CD14-positive monocyte (primary cell): ENCODE measurements around the gene FTHL17. TPM values are rescaled to one million over a fixed set of nuclear protein-coding genes. Genes with fewer than 3 reads are reported as not detected.

Source experiments
- DNase-seq, 3 donors: peaks; one replicate each; pipeline ENCODE4 v3.0.0-alpha.2; 2011 to 2022
- H2AFZ ChIP-seq: 2 replicates; pipeline ENCODE4 v1.6.0; 2012; ENCODE audit warnings: mild to moderate bottlenecking, low read depth, low read length, inconsistent platforms; ENCODE audit not compliant: insufficient read depth, poor library complexity, severe bottlenecking
- H3K27ac ChIP-seq, 2 donors: 1 replicate in 1 of 2; 2 replicates in 1 of 2; pipeline ENCODE4 v1.5.1; 2012 to 2013; ENCODE audit warnings: low read length in 2 of 2, control low read depth in 1 of 2, inconsistent platforms in 1 of 2, low read depth in 1 of 2, mild to moderate bottlenecking in 1 of 2
- H3K27me3 ChIP-seq, 2 donors: one replicate each; pipeline versions ENCODE4 v1.6.0 to v1.6.1; 2011 to 2013; ENCODE audit warnings: low read length in 2 of 2; ENCODE audit not compliant: control insufficient read depth in 2 of 2, insufficient read depth in 2 of 2
- H3K36me3 ChIP-seq, 2 donors: replicated peaks in 1 of 2; 1 replicate in 1 of 2; 2 replicates in 1 of 2; pipeline versions ENCODE4 v1.5.1 to v1.6.1; 2012 to 2013; ENCODE audit warnings: low read length in 2 of 2, control low read depth in 1 of 2, inconsistent platforms in 1 of 2, mild to moderate bottlenecking in 1 of 2; ENCODE audit not compliant: insufficient read depth in 2 of 2, control insufficient read depth in 1 of 2
- H3K4me1 ChIP-seq, 2 donors: 1 replicate in 1 of 2; 2 replicates in 1 of 2; pipeline versions ENCODE4 v1.5.1 to v1.6.1; 2012 to 2013; ENCODE audit warnings: low read length in 2 of 2, control low read depth in 1 of 2, inconsistent platforms in 1 of 2, mild to moderate bottlenecking in 1 of 2, moderate library complexity in 1 of 2; ENCODE audit not compliant: insufficient read depth in 2 of 2, control insufficient read depth in 1 of 2
- H3K4me2 ChIP-seq: replicated peaks from 2 replicates; pipeline ENCODE3; 2012; ENCODE audit warnings: low read length, moderate library complexity, mild to moderate bottlenecking; ENCODE audit not compliant: poor library complexity, severe bottlenecking; ENCODE audit errors: extremely low read depth
- H3K4me3 ChIP-seq, 3 experiments: fragments of 200-600 bp in 1 of 3; sonication (generic) in 1 of 3; replicated peaks in 1 of 3; 1 replicate in 2 of 3; 2 replicates in 1 of 3; pipeline ENCODE4 v1.5.1; 2011 to 2013; ENCODE audit warnings: low read length in 3 of 3, mild to moderate bottlenecking in 3 of 3, control low read depth in 2 of 3, low read depth in 2 of 3, inconsistent platforms in 1 of 3, moderate library complexity in 1 of 3
- H3K79me2 ChIP-seq: 2 replicates; pipeline ENCODE4 v1.6.0; 2012; ENCODE audit warnings: mild to moderate bottlenecking, control low read depth, inconsistent platforms, low read length, moderate library complexity; ENCODE audit not compliant: insufficient read depth
- H3K9ac ChIP-seq: 2 replicates; pipeline ENCODE4 v1.6.0; 2017; ENCODE audit warnings: low read length, mild to moderate bottlenecking; ENCODE audit not compliant: insufficient read depth, poor library complexity, severe bottlenecking
- H3K9me3 ChIP-seq, 2 donors: replicated peaks in 1 of 2; 1 replicate in 1 of 2; 2 replicates in 1 of 2; pipeline versions ENCODE4 v1.5.1 to v1.6.1; 2012 to 2013; ENCODE audit warnings: low read length in 2 of 2, control low read depth in 1 of 2; ENCODE audit not compliant: control insufficient read depth in 1 of 2, insufficient read depth in 1 of 2
- H4K20me1 ChIP-seq: 2 replicates; pipeline ENCODE4 v1.6.0; 2012; ENCODE audit warnings: mild to moderate bottlenecking, low read length, control low read depth, moderate library complexity; ENCODE audit not compliant: insufficient read depth
- H3K27ac Mint-ChIP-seq, 7 donors: one replicate each; pipeline ENCODE4 v1.8.0; 2020; ENCODE audit warnings: mild to moderate bottlenecking in 7 of 7, mixed read lengths in 7 of 7, moderate library complexity in 6 of 7, inconsistent platforms in 2 of 7
- H3K27me3 Mint-ChIP-seq, 3 donors: one replicate each; pipeline ENCODE4 v1.8.0; 2021 to 2022; ENCODE audit warnings: low read depth in 3 of 3, mild to moderate bottlenecking in 3 of 3, mixed read lengths in 3 of 3, moderate library complexity in 3 of 3, inconsistent platforms in 1 of 3
- H3K36me3 Mint-ChIP-seq, 2 donors: one replicate each; pipeline ENCODE4 v1.8.0; 2020; ENCODE audit warnings: mixed read lengths in 2 of 2, inconsistent platforms in 1 of 2, mild to moderate bottlenecking in 1 of 2
- H3K4me1 Mint-ChIP-seq: one replicate; pipeline ENCODE4 v1.8.0; 2020; ENCODE audit warnings: mild to moderate bottlenecking, mixed read lengths
- H3K4me3 Mint-ChIP-seq, 2 donors: one replicate each; pipeline ENCODE4 v1.8.0; 2020; ENCODE audit warnings: mild to moderate bottlenecking in 2 of 2, mixed read lengths in 2 of 2, moderate library complexity in 1 of 2
- H3K9me3 Mint-ChIP-seq, 7 donors: one replicate each; pipeline ENCODE4 v1.8.0; 2020 to 2022; ENCODE audit warnings: mixed read lengths in 7 of 7, mild to moderate bottlenecking in 6 of 7, moderate library complexity in 6 of 7, inconsistent platforms in 2 of 7
- CTCF ChIP-seq: fragments of 200-600 bp; IDR thresholded peaks from one replicate; pipeline ENCODE4 v1.8.0; 2022; ENCODE audit warnings: antibody characterized with exemption, mild to moderate bottlenecking
- WGBS: methylation state at CpG from one replicate; pipeline ENCODE4 v1.1.5; 2013; ENCODE audit warnings: missing lambda C conversion rate; ENCODE audit not compliant: insufficient coverage; 5-methylcytosine and 5-hydroxymethylcytosine counted together
- intact Hi-C, 2 donors: fragments of 100-400 bp; cut with micrococcal nuclease; formaldehyde crosslinking; loops; one replicate each; pipeline versions ENCODE4 v1.15.0 to v1.15.1; 2023
- polyA minus RNA-seq: library from RNA; depleted of rRNA, polyadenylated mRNA; stranded (reverse); fragments of >200 nt; gene quantifications from 2 replicates; pipeline ENCODE4 v1.2.3, GENCODE V29; 2012
- polyA plus RNA-seq, 3 donors: library from polyadenylated mRNA; depleted of rRNA in 1 of 3; unstranded in 2 of 3; stranded (reverse) in 1 of 3; fragments of 300-500 nt in 2 of 3; fragments of >200 nt in 1 of 3; fragmentation: Illumina TruSeq in 2 of 3; gene quantifications; 1 replicate in 2 of 3; 2 replicates in 1 of 3; pipeline ENCODE4 v1.2.3, GENCODE V29; 2012 to 2021
- total RNA-seq, 12 experiments: library from RNA in 1 of 12; stranded (reverse) in 1 of 12; fragments of 120-200 nt in 1 of 12; gene quantifications; one replicate each; pipeline ENCODE4 v1.2.4 and lab custom pipeline; 2013 to 2026; ENCODE audit warnings: mixed read lengths in 6 of 12, inconsistent platforms in 1 of 12

The FTHL17 gene
- total RNA-seq (2013): not detected
- not detected for polyA plus RNA-seq
- polyA minus RNA-seq: not detected in 2 replicates
- total RNA-seq (lab: John Stamatoyannopoulos, UW): 0 reads per million in 11 experiments

- H3K27ac ChIP-seq: no peak within 1 kb of the TSS
- peaks cover 8 to 27% (median 14%) of the 10 kb centered on the region in 7 donors for H3K9me3 Mint-ChIP-seq
- H3K27me3 Mint-ChIP-seq: peaks cover 0 to 6% (median 2%) of the 10 kb centered on the region in 3 donors
- no peak within 1 kb of the TSS for H3K4me3 Mint-ChIP-seq
- no peaks in the 10 kb centered on the region for H3K4me1 ChIP-seq
- peaks cover 3 to 5% of the 10 kb centered on the region in 2 donors for H3K9me3 ChIP-seq
- H3K4me2 ChIP-seq: no peak within 1 kb of the TSS
- intact Hi-C loops: no loop called here
- no peaks in the 10 kb centered on the region for H3K36me3 Mint-ChIP-seq
- no peak within 1 kb of the TSS for H2AFZ ChIP-seq
- WGBS: 91% methylated on average over 4 of the region's 33 CpGs
- H3K4me1 Mint-ChIP-seq: no peaks in the 10 kb centered on the region
- no peak for TF ChIP-seq CTCF
- H4K20me1 ChIP-seq: no peaks in the 10 kb centered on the region
- no peaks in the 10 kb centered on the region for H3K36me3 ChIP-seq
- H3K4me3 ChIP-seq: no peak within 1 kb of the TSS
- no peak within 1 kb of the TSS for H3K27ac Mint-ChIP-seq
- no peaks in the 10 kb centered on the region for H3K79me2 ChIP-seq
- no peak for DNase-seq
- H3K9ac ChIP-seq: no peak within 1 kb of the TSS
- no peaks in the 10 kb centered on the region for H3K27me3 ChIP-seq
These were observed at the start of gene FTHL17 for GRCh38 chrX:31071725-31072124. TSS of gene FTHL17 (minus strand) at chrX:31072041. CDS start at chrX:31071953, 88 bp downstream.

GRCh38 chrX:31117266-31117665 is 45.4 kb upstream of the FTHL17 start:
- no peaks in the 10 kb centered on the region for H3K36me3 Mint-ChIP-seq
- WGBS: no CpG with 5 or more reads among the region's 4 CpGs
- H3K36me3 ChIP-seq: no peaks in the 10 kb centered on the region

More at GRCh38 chrX:31117266-31117665, 45.4 kb upstream of the FTHL17 start:
- H3K9me3 ChIP-seq: no peaks in the 10 kb centered on the region
- no peaks in the 10 kb centered on the region for H3K79me2 ChIP-seq
- H3K4me1 ChIP-seq: no peaks in the 10 kb centered on the region
- H4K20me1 ChIP-seq: no peaks in the 10 kb centered on the region
- H3K4me3 ChIP-seq: no peak overlapping the region
- no peak for DNase-seq
- H2AFZ ChIP-seq: no peak overlapping the region
- no peak for TF ChIP-seq CTCF
- no peaks in the 10 kb centered on the region for H3K27me3 ChIP-seq
- peaks cover 0 to 2% (median 2%) of the 10 kb centered on the region in 3 donors for H3K27me3 Mint-ChIP-seq
- H3K4me3 Mint-ChIP-seq: no peak overlapping the region
- H3K4me2 ChIP-seq: no peak overlapping the region
- no peak overlapping the region for H3K9ac ChIP-seq
- H3K9me3 Mint-ChIP-seq: no peaks in the 10 kb centered on the region
- no peak overlapping the region for H3K27ac Mint-ChIP-seq
- intact Hi-C loops: loop anchor here in 1 of 2 donors (10.0 kb wide), 1 partner anchor 132 kb away; no protein-coding TSS in a partner anchor
- no peak overlapping the region for H3K27ac ChIP-seq
- H3K4me1 Mint-ChIP-seq: no peaks in the 10 kb centered on the region
